Neural progenitor cell (in vitro differentiated cells): ENCODE data around the gene TAGAP. TPM values are rescaled to one million over a fixed set of nuclear protein-coding genes. Genes with fewer than 3 reads are reported as not detected.
A peak's percentile ranks its signal among the peaks of the same experiment; 100 is the strongest.
"Not testable (repeated sequence)": the region's sequence is repeated elsewhere in the genome, so short reads cannot be mapped to it uniquely, and the experiment has no call there.

ENCODE experiments used
- DNase-seq: peaks from one replicate; pipeline ENCODE4 v3.0.0-alpha.2; 2016; ENCODE audit warnings: low spot score
- H2AFZ ChIP-seq: fragments of 200-600 bp; sonication (generic); replicated peaks from 2 replicates; pipeline ENCODE4 v1.6.1; 2016; ENCODE audit warnings: antibody characterized with exemption
- H3F3A ChIP-seq: fragments of 200-600 bp; sonication (generic); 2 replicates; pipeline ENCODE4 v1.6.1; 2016; ENCODE audit warnings: antibody characterized with exemption, low read depth
- H3K27ac ChIP-seq: fragments of 200-600 bp; sonication (generic); 2 replicates; pipeline ENCODE4 v1.5.1; 2016; ENCODE audit warnings: mild to moderate bottlenecking
- H3K27me3 ChIP-seq: fragments of 200-600 bp; sonication (generic); 2 replicates; pipeline ENCODE4 v1.6.1; 2016; ENCODE audit warnings: mild to moderate bottlenecking, moderate library complexity
- H3K36me3 ChIP-seq: fragments of 200-600 bp; sonication (generic); 2 replicates; pipeline ENCODE4 v1.5.1; 2016
- H3K4me1 ChIP-seq: fragments of 200-600 bp; sonication (generic); 2 replicates; pipeline ENCODE4 v1.6.1; 2016; ENCODE audit warnings: mixed run types
- H3K4me2 ChIP-seq: fragments of 200-600 bp; sonication (generic); 2 replicates; pipeline ENCODE4 v1.6.1; 2016
- H3K4me3 ChIP-seq: fragments of 200-600 bp; sonication (generic); 2 replicates; pipeline ENCODE4 v1.5.1; 2016
- H3K79me2 ChIP-seq: fragments of 200-600 bp; sonication (generic); 2 replicates; pipeline ENCODE4 v1.6.1; 2016; ENCODE audit warnings: low read depth
- H3K9ac ChIP-seq: fragments of 200-600 bp; sonication (generic); 2 replicates; pipeline ENCODE4 v1.6.1; 2016
- H3K9me3 ChIP-seq: fragments of 200-600 bp; sonication (generic); 2 replicates; pipeline ENCODE4 v1.5.1; 2016; ENCODE audit warnings: low read depth
- H4K20me1 ChIP-seq: fragments of 200-600 bp; sonication (generic); 2 replicates; pipeline ENCODE4 v1.6.1; 2016; ENCODE audit warnings: low read depth
- H3K27ac Mint-ChIP-seq: 3 replicates; pipeline ENCODE4 v1.8.0; 2021; ENCODE audit warnings: mixed read lengths
- H3K27me3 Mint-ChIP-seq: 2 replicates; pipeline ENCODE4 v1.8.0; 2022; ENCODE audit warnings: low read depth, mild to moderate bottlenecking, inconsistent platforms, moderate library complexity, mixed read lengths; ENCODE audit not compliant: insufficient read depth
- H3K36me3 Mint-ChIP-seq: 3 replicates; pipeline ENCODE4 v1.8.0; 2021; ENCODE audit warnings: mixed read lengths
- H3K4me1 Mint-ChIP-seq: 3 replicates; pipeline ENCODE4 v1.8.0; 2021; ENCODE audit warnings: mixed read lengths
- H3K4me3 Mint-ChIP-seq: 3 replicates; pipeline ENCODE4 v1.8.0; 2021; ENCODE audit warnings: mild to moderate bottlenecking, moderate library complexity, mixed read lengths
- H3K9me3 Mint-ChIP-seq: 3 replicates; pipeline ENCODE4 v1.8.0; 2020; ENCODE audit warnings: mixed read lengths
- CTCF ChIP-seq: fragments of 200-600 bp; sonication (generic); IDR thresholded peaks from 2 replicates; pipeline ENCODE4 v1.5.1; 2017; ENCODE audit warnings: antibody characterized with exemption, mild to moderate bottlenecking
- EZH2 ChIP-seq: fragments of 200-600 bp; sonication (generic); IDR thresholded peaks from 2 replicates; pipeline ENCODE4 v1.6.1; 2017; ENCODE audit warnings: antibody characterized with exemption, mild to moderate bottlenecking, moderate library complexity
- EZH2phosphoT487 ChIP-seq: fragments of 200-600 bp; sonication (generic); IDR thresholded peaks from 2 replicates; pipeline ENCODE4 v1.6.1; 2017; ENCODE audit warnings: antibody characterized with exemption
- total RNA-seq: library from RNA; depleted of rRNA; stranded (reverse); fragments of >200 nt; gene quantifications from 2 replicates; pipeline ENCODE4 v1.2.3, GENCODE V29; 2015; ENCODE audit warnings: low replicate concordance

The TAGAP gene
- total RNA-seq, 1 donor from 2014 or later = not detected

GRCh38 chr6:159012201-159012600 lies 32.6 kb downstream of the TAGAP start:
- DNase-seq = no peak
- Histone ChIP-seq H3K9ac (no peak overlapping the region), H3K4me1 (no peaks in the 10 kb centered on the region), H3K36me3 (no peaks in the 10 kb centered on the region), H3K4me3 (no peak overlapping the region), H4K20me1 (no peaks in the 10 kb centered on the region), H3K79me2 (no peaks in the 10 kb centered on the region), H3K9me3 (no peaks in the 10 kb centered on the region), H3K27ac (no peak overlapping the region), H3K27me3 (no peaks in the 10 kb centered on the region), H3K4me2 (no peak overlapping the region), H3F3A (no peaks in the 10 kb centered on the region), H2AFZ (no peak overlapping the region)
- Mint-ChIP-seq H3K4me3 (no peak overlapping the region), H3K27me3 (peaks cover 2% of the 10 kb centered on the region), H3K36me3 (no peaks in the 10 kb centered on the region), H3K27ac (no peak overlapping the region), H3K4me1 (no peaks in the 10 kb centered on the region), H3K9me3 (no peaks in the 10 kb centered on the region)
- no peak for TF ChIP-seq CTCF

GRCh38 chr6:159010037-159010612 lies 34.7 kb downstream of the TAGAP start:
- H3K4me2 ChIP-seq, H3K27me3 ChIP-seq, H3F3A ChIP-seq, H3K9ac ChIP-seq, H4K20me1 ChIP-seq, H3K36me3 ChIP-seq, H2AFZ ChIP-seq, H3K4me3 ChIP-seq, DNase-seq, H3K27ac ChIP-seq, H3K27ac Mint-ChIP-seq, H3K9me3 Mint-ChIP-seq, H3K27me3 Mint-ChIP-seq, H3K4me1 ChIP-seq, H3K9me3 ChIP-seq, H3K79me2 ChIP-seq, H3K4me1 Mint-ChIP-seq, H3K4me3 Mint-ChIP-seq, H3K36me3 Mint-ChIP-seq: not testable (repeated sequence)

GRCh38 chr6:159008656-159009288 lies 36.0 kb downstream of the TAGAP start:
- Histone ChIP-seq H3K36me3 (no peaks in the 10 kb centered on the region), H3K4me1 (no peaks in the 10 kb centered on the region), H2AFZ (no peak overlapping the region), H3K27me3 (no peaks in the 10 kb centered on the region), H3K9ac (no peak overlapping the region), H4K20me1 (no peaks in the 10 kb centered on the region), H3K4me3 (no peak overlapping the region), H3K4me2 (no peak overlapping the region), H3K27ac (no peak overlapping the region), H3F3A (no peaks in the 10 kb centered on the region), H3K9me3 (no peaks in the 10 kb centered on the region), H3K79me2 (no peaks in the 10 kb centered on the region)
- H3K27ac Mint-ChIP-seq = no peak overlapping the region
- TF ChIP-seq CTCF = peak; percentile 49
- TF ChIP-seq EZH2phosphoT487 = no peak
- no peaks in the 10 kb centered on the region for H3K4me1 Mint-ChIP-seq
- no peaks in the 10 kb centered on the region for H3K36me3 Mint-ChIP-seq
- DNase-seq = peak; percentile 30
- H3K4me3 Mint-ChIP-seq = no peak overlapping the region
- H3K9me3 Mint-ChIP-seq = no peaks in the 10 kb centered on the region
- H3K27me3 Mint-ChIP-seq = peaks cover 3% of the 10 kb centered on the region

GRCh38 chr6:159007510-159007909 lies 37.3 kb downstream of the TAGAP start:
- H3F3A ChIP-seq = no peaks in the 10 kb centered on the region
- no peak overlapping the region for H3K4me2 ChIP-seq
- DNase-seq = no peak
- no peaks in the 10 kb centered on the region for H3K4me1 Mint-ChIP-seq
- no peaks in the 10 kb centered on the region for H3K4me1 ChIP-seq
- no peak overlapping the region for H3K4me3 ChIP-seq
- TF ChIP-seq EZH2 = no peak
- TF ChIP-seq EZH2phosphoT487 = no peak
- TF ChIP-seq CTCF = no peak
- H3K4me3 Mint-ChIP-seq = no peak overlapping the region
- H3K27ac Mint-ChIP-seq = no peak overlapping the region
- no peaks in the 10 kb centered on the region for H3K27me3 ChIP-seq
- H3K36me3 Mint-ChIP-seq = no peaks in the 10 kb centered on the region
- no peaks in the 10 kb centered on the region for H4K20me1 ChIP-seq
- H3K79me2 ChIP-seq = no peaks in the 10 kb centered on the region
- no peak overlapping the region for H3K27ac ChIP-seq
- H3K27me3 Mint-ChIP-seq = peaks cover 3% of the 10 kb centered on the region
- no peak overlapping the region for H3K9ac ChIP-seq
- no peaks in the 10 kb centered on the region for H3K36me3 ChIP-seq
- no peaks in the 10 kb centered on the region for H3K9me3 Mint-ChIP-seq
- H2AFZ ChIP-seq = no peak overlapping the region
- no peaks in the 10 kb centered on the region for H3K9me3 ChIP-seq
